ENCODE results near the gene CPT2. TPM values are rescaled to one million over a fixed set of nuclear protein-coding genes. Genes with fewer than 3 reads are reported as not detected.

The CPT2 gene
- 21.3 TPM for polyA plus RNA-seq (2013, experiment 1 of 2)
- polyA plus RNA-seq (2013, experiment 2 of 2), result 24.3 TPM

DNA sequence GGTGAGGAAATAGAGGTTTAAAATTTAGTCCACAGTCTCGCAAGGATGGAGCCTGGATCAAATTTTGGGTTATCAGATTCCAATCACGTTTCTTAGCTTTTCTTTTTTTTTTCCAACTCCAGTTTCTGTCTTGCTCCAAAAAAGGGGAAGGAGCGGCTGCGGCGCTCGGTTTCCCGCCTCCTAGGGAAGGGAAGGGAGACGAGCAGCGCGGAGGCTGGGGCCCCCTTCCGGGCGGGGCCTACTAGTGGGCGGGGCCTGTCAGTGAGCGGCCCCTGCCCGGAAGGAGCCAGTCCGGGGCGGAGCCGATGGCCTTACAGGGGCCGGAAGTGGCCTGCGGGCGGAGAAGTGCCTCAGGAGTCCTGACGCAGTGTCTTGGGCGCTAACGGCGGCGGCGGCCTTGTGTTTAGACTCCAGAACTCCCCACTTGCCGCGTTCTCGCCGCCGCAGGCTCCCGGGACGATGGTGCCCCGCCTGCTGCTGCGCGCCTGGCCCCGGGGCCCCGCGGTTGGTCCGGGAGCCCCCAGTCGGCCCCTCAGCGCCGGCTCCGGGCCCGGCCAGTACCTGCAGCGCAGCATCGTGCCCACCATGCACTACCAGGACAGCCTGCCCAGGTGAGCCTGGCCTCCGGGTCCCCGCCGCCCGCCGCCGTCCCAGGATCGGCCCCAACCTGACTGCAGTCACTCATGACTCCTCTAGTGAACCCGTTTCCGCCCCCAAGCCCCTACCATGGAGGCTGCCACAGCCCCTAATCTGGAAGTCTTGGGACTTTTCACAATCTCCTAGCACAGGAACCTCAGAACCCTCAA, at the start of gene CPT2:
Gene CPT2, plus strand, starts transcription at position 340 of the 806 bp plus-strand sequence. Its CDS starts 120 bp downstream, at position 460.
- peak within 1 kb of the TSS; percentile 94 for H3K4me3 ChIP-seq (ENCODE audit: low read length)

DNA sequence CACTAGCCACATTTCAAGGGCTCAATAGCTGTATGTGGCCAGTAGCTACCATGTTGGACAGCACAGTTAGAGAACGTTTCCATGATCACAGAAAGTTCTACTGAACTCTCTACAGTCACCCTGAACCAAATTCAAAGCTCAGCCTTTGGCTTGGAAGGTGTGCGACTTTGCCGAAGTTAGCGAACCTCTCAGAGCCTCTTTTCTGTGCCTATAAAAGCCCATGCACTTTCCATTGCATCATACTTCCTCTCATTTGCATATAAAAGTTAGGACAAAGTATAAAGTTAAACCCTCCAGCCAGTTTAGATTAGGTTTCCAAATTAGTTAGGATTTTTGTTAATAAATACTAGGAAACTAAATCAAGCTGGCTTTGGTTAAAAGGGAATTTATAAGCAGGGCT, 49.5 kb upstream of the CPT2 start:
- Histone ChIP-seq H3K9me3 (ENCODE audit: insufficient read depth, low read depth, low read length) (no peaks in the 10 kb centered on the region), H3K27ac (ENCODE audit: low read depth, low read length) (no peak overlapping the region), H3K9ac (ENCODE audit: low read depth, low read length) (no peak overlapping the region), H3K4me1 (ENCODE audit: insufficient read depth, low read length) (peaks cover 4% of the 10 kb centered on the region; the same call in 1 of the 2 replicates), H3K27me3 (ENCODE audit: insufficient read depth, low read length) (no peaks in the 10 kb centered on the region), H3K4me3 (ENCODE audit: low read length) (no peak overlapping the region), H3K36me3 (ENCODE audit: insufficient read depth, low read length) (no peaks in the 10 kb centered on the region)
- 94% methylated on average over 4 of the region's 4 CpGs for WGBS

More for the DNA sequence above, at the start of gene CPT2:
- H3K9me3 ChIP-seq (ENCODE audit: insufficient read depth, low read depth, low read length), result no peaks in the 10 kb centered on the region
- peak within 1 kb of the TSS; percentile 86 for H3K27ac ChIP-seq (ENCODE audit: low read depth, low read length)
- H3K27me3 ChIP-seq (ENCODE audit: insufficient read depth, low read length), result peaks cover 12% of the 10 kb centered on the region
- peak within 1 kb of the TSS; percentile 87 for H3K9ac ChIP-seq (ENCODE audit: low read depth, low read length)
- peaks cover 13% of the 10 kb centered on the region for H3K36me3 ChIP-seq (ENCODE audit: insufficient read depth, low read length)
- H3K4me1 ChIP-seq (ENCODE audit: insufficient read depth, low read length), result peaks cover 10% of the 10 kb centered on the region
- WGBS, result under 1% methylated on average over 57 of the region's 57 CpGs

DNA sequence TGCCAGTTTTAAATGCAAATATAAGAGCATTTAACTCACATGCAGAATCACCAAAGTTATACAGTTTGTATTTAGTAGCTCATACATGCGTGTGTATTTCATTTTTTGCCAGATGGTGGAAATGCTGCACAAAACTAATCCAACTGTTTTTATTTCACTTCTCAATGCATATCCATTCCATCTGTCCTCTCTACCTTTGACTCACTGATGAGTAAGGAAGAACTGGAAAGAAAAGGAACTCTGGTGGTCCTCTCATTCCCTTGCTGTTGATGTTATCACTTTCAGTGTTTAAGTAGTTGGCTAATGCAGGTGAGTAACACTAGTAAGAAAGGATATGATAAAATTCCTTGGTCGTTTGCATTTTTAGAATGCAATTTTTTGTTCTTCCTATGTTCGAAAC, 48.5 kb upstream of the CPT2 start:
- no peak overlapping the region for H3K27ac ChIP-seq (ENCODE audit: low read depth, low read length)
- no peaks in the 10 kb centered on the region for H3K27me3 ChIP-seq (ENCODE audit: insufficient read depth, low read length)
- no peaks in the 10 kb centered on the region for H3K9me3 ChIP-seq (ENCODE audit: insufficient read depth, low read depth, low read length)
- no peaks in the 10 kb centered on the region for H3K36me3 ChIP-seq (ENCODE audit: insufficient read depth, low read length)
- H3K4me3 ChIP-seq (ENCODE audit: low read length), result no peak overlapping the region
- no peak overlapping the region for H3K9ac ChIP-seq (ENCODE audit: low read depth, low read length)
- H3K4me1 ChIP-seq (ENCODE audit: insufficient read depth, low read length), result peaks cover 4% of the 10 kb centered on the region; the same call in 1 of the 2 replicates
- WGBS, result 86% methylated on average over 3 of the region's 3 CpGs

DNA sequence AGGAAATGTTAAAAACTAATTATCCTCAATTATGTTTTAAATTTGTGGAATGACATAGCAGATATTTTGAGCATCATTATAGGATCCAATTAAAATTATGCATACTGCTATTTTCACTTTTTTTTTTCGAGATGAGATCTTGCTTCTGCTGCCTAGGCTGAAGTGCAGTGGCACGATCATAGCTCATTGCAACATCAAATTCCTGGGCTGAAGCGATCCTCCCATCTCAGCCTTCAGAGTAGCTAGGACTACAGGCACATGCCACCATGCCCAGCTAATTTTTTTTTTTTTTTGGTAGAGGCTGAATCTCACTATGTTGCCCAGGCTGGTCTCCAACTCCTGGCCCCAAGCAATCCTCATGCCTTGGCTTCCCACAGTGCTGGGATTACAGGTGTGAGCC, 42.9 kb upstream of the CPT2 start:
- Histone ChIP-seq H3K36me3 (ENCODE audit: insufficient read depth, low read length) (no peaks in the 10 kb centered on the region), H3K9ac (ENCODE audit: low read depth, low read length) (no peak overlapping the region), H3K27ac (ENCODE audit: low read depth, low read length) (no peak overlapping the region), H3K4me3 (ENCODE audit: low read length) (no peak overlapping the region), H3K9me3 (ENCODE audit: insufficient read depth, low read depth, low read length) (no peaks in the 10 kb centered on the region), H3K4me1 (ENCODE audit: insufficient read depth, low read length) (no peaks in the 10 kb centered on the region), H3K27me3 (ENCODE audit: insufficient read depth, low read length) (no peaks in the 10 kb centered on the region; the same call in 1 of the 2 replicates)
- WGBS, result 96% methylated on average over 3 of the region's 3 CpGs

DNA sequence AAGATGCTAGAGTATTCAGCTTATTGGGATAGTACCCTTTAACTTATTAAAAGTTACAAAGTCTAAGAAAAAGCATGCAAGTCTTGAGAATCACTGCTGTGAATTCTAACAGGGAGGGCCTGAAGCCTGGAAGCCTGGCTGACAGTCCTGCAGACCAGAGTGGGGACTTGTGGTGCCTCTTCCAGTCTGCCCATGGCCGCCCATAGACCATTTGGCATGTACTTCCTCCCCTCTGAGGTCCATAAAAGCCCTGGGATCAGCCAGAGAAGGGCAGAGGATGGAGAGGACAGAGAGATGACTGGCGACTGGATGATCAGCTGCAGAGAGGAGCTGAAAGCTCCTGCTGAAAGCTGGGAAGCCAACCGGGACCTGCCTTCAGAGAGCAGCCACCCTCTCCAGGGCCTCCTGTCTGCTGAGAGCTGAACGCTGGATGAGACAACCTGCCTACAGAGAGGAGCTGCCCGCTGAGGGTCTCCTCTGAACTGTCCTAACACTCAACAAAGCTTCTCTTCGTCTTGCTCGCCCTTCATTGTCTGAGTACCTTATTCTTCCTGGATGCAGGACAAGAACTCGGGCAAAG, 41.7 kb upstream of the CPT2 start:
- Histone ChIP-seq H3K9me3 (ENCODE audit: insufficient read depth, low read depth, low read length) (no peaks in the 10 kb centered on the region), H3K27ac (ENCODE audit: low read depth, low read length) (no peak overlapping the region), H3K4me3 (ENCODE audit: low read length) (no peak overlapping the region), H3K27me3 (ENCODE audit: insufficient read depth, low read length) (no peaks in the 10 kb centered on the region; the same call in 1 of the 2 replicates), H3K4me1 (ENCODE audit: insufficient read depth, low read length) (no peaks in the 10 kb centered on the region), H3K36me3 (ENCODE audit: insufficient read depth, low read length) (no peaks in the 10 kb centered on the region), H3K9ac (ENCODE audit: low read depth, low read length) (no peak overlapping the region)
- 90% methylated on average over 8 of the region's 8 CpGs for WGBS

DNA sequence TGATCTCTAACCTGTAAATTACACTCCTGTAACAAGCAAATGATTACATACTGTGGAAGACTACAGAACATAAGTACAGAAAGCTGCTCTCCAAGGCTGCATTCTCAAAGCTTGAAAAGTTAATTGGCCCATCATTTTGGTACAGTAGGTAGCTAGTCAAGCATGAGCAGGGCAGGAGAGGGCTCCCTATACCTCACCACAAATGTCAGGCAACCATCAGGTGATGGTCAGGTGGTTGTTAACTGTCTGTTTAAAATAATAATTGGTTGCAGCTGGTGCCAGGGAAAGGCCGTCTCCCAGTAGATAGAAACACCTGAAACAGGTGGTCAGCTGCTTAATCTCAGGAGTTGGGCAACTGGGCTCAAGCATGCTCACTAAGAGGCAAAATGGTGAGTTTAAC, 41.1 kb upstream of the CPT2 start:
- H3K27me3 ChIP-seq (ENCODE audit: insufficient read depth, low read length), result no peaks in the 10 kb centered on the region; the same call in 1 of the 2 replicates
- H3K4me3 ChIP-seq (ENCODE audit: low read length), result no peak overlapping the region
- 77% methylated on average over 1 of the region's 1 CpG for WGBS
- H3K36me3 ChIP-seq (ENCODE audit: insufficient read depth, low read length), result no peaks in the 10 kb centered on the region
- no peak overlapping the region for H3K27ac ChIP-seq (ENCODE audit: low read depth, low read length)
- H3K9ac ChIP-seq (ENCODE audit: low read depth, low read length), result no peak overlapping the region
- no peaks in the 10 kb centered on the region for H3K9me3 ChIP-seq (ENCODE audit: insufficient read depth, low read depth, low read length)
- H3K4me1 ChIP-seq (ENCODE audit: insufficient read depth, low read length), result no peaks in the 10 kb centered on the region

DNA sequence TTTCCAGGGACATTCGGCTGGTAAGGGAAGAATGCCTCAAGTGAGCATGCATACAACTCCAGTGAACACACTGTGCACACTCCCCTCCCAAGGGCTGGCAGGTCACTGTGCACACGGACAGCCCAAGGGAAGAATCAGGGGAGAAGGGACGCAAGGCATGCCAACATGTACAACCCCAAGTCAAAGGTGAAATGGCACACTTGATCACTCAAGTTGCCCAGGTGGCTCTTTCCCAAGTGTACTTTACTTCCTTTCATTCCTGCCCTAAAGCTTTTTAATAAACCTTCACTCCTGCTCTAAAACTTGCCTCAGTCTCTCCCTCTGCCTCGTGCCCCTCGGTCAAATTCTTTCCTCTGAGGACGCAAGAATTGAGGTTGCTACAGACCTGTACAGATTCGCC, 40.7 kb upstream of the CPT2 start:
- Histone ChIP-seq H3K27me3 (ENCODE audit: insufficient read depth, low read length) (no peaks in the 10 kb centered on the region; the same call in 1 of the 2 replicates), H3K4me1 (ENCODE audit: insufficient read depth, low read length) (no peaks in the 10 kb centered on the region), H3K36me3 (ENCODE audit: insufficient read depth, low read length) (no peaks in the 10 kb centered on the region), H3K9me3 (ENCODE audit: insufficient read depth, low read depth, low read length) (no peaks in the 10 kb centered on the region), H3K27ac (ENCODE audit: low read depth, low read length) (no peak overlapping the region), H3K9ac (ENCODE audit: low read depth, low read length) (no peak overlapping the region), H3K4me3 (ENCODE audit: low read length) (no peak overlapping the region)
- 92% methylated on average over 7 of the region's 7 CpGs for WGBS

DNA sequence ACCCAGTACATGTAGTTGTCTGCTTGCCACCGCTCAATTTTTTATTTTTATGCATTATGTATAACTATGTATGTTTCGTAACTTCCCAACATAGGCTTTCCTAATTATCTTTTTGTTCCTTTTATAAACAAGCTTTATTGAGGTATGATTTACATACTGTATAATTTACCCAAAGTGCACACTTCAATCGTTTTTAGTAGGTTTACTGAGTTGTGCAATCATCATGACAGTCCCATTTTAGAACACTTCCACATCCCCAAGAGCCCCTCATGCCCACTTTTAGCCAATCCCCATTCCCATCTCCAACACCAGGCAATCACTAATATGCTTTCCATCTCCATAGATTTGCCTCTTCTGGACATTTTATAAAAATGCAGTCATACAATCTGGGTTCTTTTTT, 39.8 kb upstream of the CPT2 start:
- Histone ChIP-seq H3K9me3 (ENCODE audit: insufficient read depth, low read depth, low read length) (no peaks in the 10 kb centered on the region), H3K4me3 (ENCODE audit: low read length) (no peak overlapping the region), H3K27ac (ENCODE audit: low read depth, low read length) (no peak overlapping the region), H3K9ac (ENCODE audit: low read depth, low read length) (no peak overlapping the region), H3K36me3 (ENCODE audit: insufficient read depth, low read length) (no peaks in the 10 kb centered on the region), H3K27me3 (ENCODE audit: insufficient read depth, low read length) (no peaks in the 10 kb centered on the region; the same call in 1 of the 2 replicates), H3K4me1 (ENCODE audit: insufficient read depth, low read length) (no peaks in the 10 kb centered on the region)
- WGBS, result 79% methylated on average over 1 of the region's 3 CpGs

DNA sequence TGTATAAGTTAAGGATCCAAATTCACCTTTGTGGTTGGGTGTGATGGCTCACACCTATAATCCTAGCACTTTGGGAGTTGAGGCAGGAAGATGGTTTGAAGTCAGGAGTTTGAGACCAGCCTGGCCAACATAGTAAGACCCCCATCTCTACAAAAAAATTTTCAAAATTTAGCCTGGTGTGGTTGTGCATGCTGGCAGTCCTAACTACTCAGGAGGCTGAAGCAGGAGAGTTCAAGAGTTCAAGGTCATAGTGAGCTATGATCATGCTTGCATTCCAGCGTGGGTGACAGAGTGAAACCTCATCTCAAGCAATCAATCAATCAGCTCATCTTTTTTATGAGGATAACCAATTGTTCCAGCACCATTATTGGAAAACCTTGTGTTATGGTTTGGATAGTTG, 37.7 kb upstream of the CPT2 start:
- no peak overlapping the region for H3K27ac ChIP-seq (ENCODE audit: low read depth, low read length)
- H3K9me3 ChIP-seq (ENCODE audit: insufficient read depth, low read depth, low read length), result no peaks in the 10 kb centered on the region
- peaks cover 13% of the 10 kb centered on the region for H3K4me1 ChIP-seq (ENCODE audit: insufficient read depth, low read length)
- H3K36me3 ChIP-seq (ENCODE audit: insufficient read depth, low read length), result no peaks in the 10 kb centered on the region
- H3K27me3 ChIP-seq (ENCODE audit: insufficient read depth, low read length), result no peaks in the 10 kb centered on the region; the same call in 1 of the 2 replicates
- WGBS, result 100% methylated on average over 1 of the region's 1 CpG
- no peak overlapping the region for H3K9ac ChIP-seq (ENCODE audit: low read depth, low read length)
- H3K4me3 ChIP-seq (ENCODE audit: low read length), result no peak overlapping the region

DNA sequence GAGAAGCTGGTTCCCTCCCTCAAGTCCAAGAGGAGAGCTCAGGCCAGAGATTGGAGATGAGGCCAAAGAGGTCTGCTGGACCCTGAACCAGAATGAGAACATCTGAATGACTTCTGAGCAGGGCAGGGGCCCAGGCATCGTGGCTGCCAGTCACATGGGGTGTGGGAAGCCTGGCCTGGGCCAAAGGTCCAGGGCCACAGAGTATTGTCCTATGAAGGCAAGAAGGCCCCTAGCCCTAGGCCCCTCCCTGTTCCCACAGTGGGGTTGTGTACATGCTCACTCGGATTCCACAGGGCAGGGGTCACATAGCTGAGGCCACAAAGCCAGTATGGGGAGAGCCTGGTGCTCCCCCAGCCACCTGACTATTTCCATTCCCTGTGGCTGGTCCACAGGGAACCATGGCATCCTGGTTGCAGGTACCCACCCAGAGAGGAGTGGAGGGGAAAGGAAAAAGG, 35.7 kb upstream of the CPT2 start:
- Histone ChIP-seq H3K36me3 (ENCODE audit: insufficient read depth, low read length) (no peaks in the 10 kb centered on the region), H3K4me3 (ENCODE audit: low read length) (no peak overlapping the region)
- WGBS, result 74% methylated on average over 2 of the region's 2 CpGs

DNA sequence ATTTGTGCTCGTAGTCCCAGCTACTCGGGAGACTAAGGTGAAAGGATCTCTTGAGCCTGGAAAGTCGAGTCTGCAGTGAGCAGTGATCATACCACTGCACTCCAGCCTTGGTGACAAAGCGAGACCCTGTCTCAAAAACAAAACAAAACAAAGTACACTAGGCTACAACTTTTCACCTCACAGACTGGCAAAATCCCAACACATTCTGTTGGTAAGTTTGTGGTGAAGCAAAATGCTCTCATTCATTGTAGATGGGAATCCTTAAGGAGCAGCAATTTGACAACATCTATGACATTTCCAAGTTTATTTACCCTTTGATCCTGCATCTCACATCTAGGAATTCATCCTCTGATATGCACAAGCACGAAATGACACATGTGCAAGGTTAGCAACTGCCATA, 34.0 kb upstream of the CPT2 start:
- no peaks in the 10 kb centered on the region for H3K27me3 ChIP-seq (ENCODE audit: insufficient read depth, low read length)
- no peaks in the 10 kb centered on the region for H3K9me3 ChIP-seq (ENCODE audit: insufficient read depth, low read depth, low read length)
- no peaks in the 10 kb centered on the region for H3K36me3 ChIP-seq (ENCODE audit: insufficient read depth, low read length)
- H3K27ac ChIP-seq (ENCODE audit: low read depth, low read length), result no peak overlapping the region
- H3K9ac ChIP-seq (ENCODE audit: low read depth, low read length), result no peak overlapping the region
- H3K4me3 ChIP-seq (ENCODE audit: low read length), result no peak overlapping the region
- WGBS, result 82% methylated on average over 5 of the region's 5 CpGs
- H3K4me1 ChIP-seq (ENCODE audit: insufficient read depth, low read length), result peaks cover 19% of the 10 kb centered on the region

More for the DNA sequence above, 35.7 kb upstream of the CPT2 start:
- Histone ChIP-seq H3K27me3 (ENCODE audit: insufficient read depth, low read length) (no peaks in the 10 kb centered on the region; the same call in 1 of the 2 replicates), H3K9me3 (ENCODE audit: insufficient read depth, low read depth, low read length) (no peaks in the 10 kb centered on the region), H3K27ac (ENCODE audit: low read depth, low read length) (no peak overlapping the region), H3K4me1 (ENCODE audit: insufficient read depth, low read length) (peaks cover 16% of the 10 kb centered on the region), H3K9ac (ENCODE audit: low read depth, low read length) (no peak overlapping the region)
